WTC11 (cell line): ENCODE measurements around the gene IGFBP7. TPM values are rescaled to one million over a fixed set of nuclear protein-coding genes. Genes with fewer than 3 reads are reported as not detected.

Source experiments
- ATAC-seq: fragments of 200-7000 bp; cut with Tn5 transposase; 2 replicates; pipeline ENCODE4 v1.10.0; 2021; ENCODE audit warnings: mild to moderate bottlenecking, moderate library complexity
- CTCF ChIA-PET: fragments of 300-600 bp; sonication (Branson Sonifier 250); formaldehyde crosslinking; loops from one replicate; lab custom pipeline; 2021; ENCODE audit warnings: antibody characterized with exemption; lab: Charles Lee
- POLR2A ChIA-PET: fragments of 350-600 bp; sonication (Branson Sonifier 250); formaldehyde crosslinking; loops from one replicate; lab custom pipeline; 2021; ENCODE audit warnings: antibody characterized with exemption; lab: Charles Lee
- DNase-seq: peaks from one replicate; pipeline ENCODE4 v3.0.0; 2021; ENCODE audit warnings: low spot score
- H3K27ac Mint-ChIP-seq: 2 replicates; pipeline ENCODE4 v1.8.0; 2021; ENCODE audit warnings: mixed read lengths
- H3K27me3 Mint-ChIP-seq: 2 replicates; pipeline ENCODE4 v1.8.0; 2021; ENCODE audit warnings: low read depth, mild to moderate bottlenecking, moderate library complexity, mixed read lengths
- H3K36me3 Mint-ChIP-seq: 2 replicates; pipeline ENCODE4 v1.8.0; 2021; ENCODE audit warnings: mixed read lengths
- H3K4me1 Mint-ChIP-seq: 2 replicates; pipeline ENCODE4 v1.8.0; 2022; ENCODE audit warnings: mixed read lengths
- H3K4me3 Mint-ChIP-seq: 2 replicates; pipeline ENCODE4 v1.8.0; 2021; ENCODE audit warnings: mild to moderate bottlenecking, moderate library complexity, mixed read lengths
- H3K9me3 Mint-ChIP-seq: 2 replicates; pipeline ENCODE4 v1.8.0; 2021; ENCODE audit warnings: mixed read lengths
- HMGXB4 ChIP-seq: sonication (generic); formaldehyde crosslinking; IDR thresholded peaks from 2 replicates; pipeline ENCODE4 v1.8.1; 2023; ENCODE audit warnings: mild to moderate bottlenecking, moderate library complexity, missing genetic modification reagents
- JUN ChIP-seq: sonication (generic); formaldehyde crosslinking; IDR thresholded peaks from 2 replicates; pipeline ENCODE4 v1.8.0; 2023; ENCODE audit warnings: mild to moderate bottlenecking, missing genetic modification reagents
- NR3C1 ChIP-seq: sonication (generic); formaldehyde crosslinking; conservative IDR thresholded peaks from 2 replicates; pipeline ENCODE4 v1.8.1; 2023; ENCODE audit warnings: low read depth, mild to moderate bottlenecking, missing genetic modification reagents
- OVOL2 ChIP-seq: fragments of 250-450 bp; sonication (Bioruptor Pico); IDR thresholded peaks from 2 replicates; pipeline ENCODE4 v1.9.0; 2021; ENCODE audit warnings: mild to moderate bottlenecking, borderline replicate concordance
- TEAD1 ChIP-seq: sonication (generic); formaldehyde crosslinking; IDR thresholded peaks from 2 replicates; pipeline ENCODE4 v1.8.0; 2022; ENCODE audit warnings: mild to moderate bottlenecking, missing genetic modification reagents
- ZNF232 ChIP-seq: sonication (generic); formaldehyde crosslinking; IDR thresholded peaks from 2 replicates; pipeline ENCODE4 v1.8.0; 2022; ENCODE audit warnings: mild to moderate bottlenecking, missing genetic modification reagents
- ZNF317 ChIP-seq: sonication (generic); formaldehyde crosslinking; IDR thresholded peaks from 2 replicates; pipeline ENCODE4 v1.8.1; 2023; ENCODE audit warnings: low read depth, mild to moderate bottlenecking, moderate library complexity, missing genetic modification reagents, borderline replicate concordance
- ZNF416 ChIP-seq: fragments of 250-450 bp; sonication (Bioruptor Pico); IDR thresholded peaks from 2 replicates; pipeline ENCODE4 v1.9.0; 2021; ENCODE audit warnings: mild to moderate bottlenecking, inconsistent platforms
- ZNF423 ChIP-seq: fragments of 250-450 bp; sonication (Bioruptor Pico); IDR thresholded peaks from 2 replicates; pipeline ENCODE4 v2.1.2; 2022; ENCODE audit warnings: mild to moderate bottlenecking, moderate library complexity
- total RNA-seq: library from RNA; stranded (reverse); gene quantifications from 3 replicates; pipeline ENCODE4 v1.2.3, GENCODE V29; 2021
- TF ChIP-seq, protein P1 (sequence below): fragments of 250-450 bp; sonication (Bioruptor Pico); IDR thresholded peaks from 2 replicates; pipeline ENCODE4 v2.1.2; 2022; ENCODE audit warnings: mild to moderate bottlenecking, moderate library complexity
- TF ChIP-seq, protein P2 (sequence below): sonication (generic); formaldehyde crosslinking; IDR thresholded peaks from 2 replicates; pipeline ENCODE4 v1.8.1; 2023; ENCODE audit warnings: mild to moderate bottlenecking, missing genetic modification reagents, borderline replicate concordance
- TF ChIP-seq, protein P3 (sequence below): sonication (generic); formaldehyde crosslinking; IDR thresholded peaks from 2 replicates; pipeline ENCODE4 v1.8.1; 2023; ENCODE audit warnings: mild to moderate bottlenecking, missing genetic modification reagents, moderate library complexity
- TF ChIP-seq, protein P4 (sequence below): sonication (generic); formaldehyde crosslinking; IDR thresholded peaks from 2 replicates; pipeline ENCODE4 v1.8.1; 2022; ENCODE audit warnings: low read depth, missing genetic modification reagents, borderline replicate concordance

IGFBP7 gene
- total RNA-seq, 1 experiment from 2014 or later: 1.4 TPM

DNA sequence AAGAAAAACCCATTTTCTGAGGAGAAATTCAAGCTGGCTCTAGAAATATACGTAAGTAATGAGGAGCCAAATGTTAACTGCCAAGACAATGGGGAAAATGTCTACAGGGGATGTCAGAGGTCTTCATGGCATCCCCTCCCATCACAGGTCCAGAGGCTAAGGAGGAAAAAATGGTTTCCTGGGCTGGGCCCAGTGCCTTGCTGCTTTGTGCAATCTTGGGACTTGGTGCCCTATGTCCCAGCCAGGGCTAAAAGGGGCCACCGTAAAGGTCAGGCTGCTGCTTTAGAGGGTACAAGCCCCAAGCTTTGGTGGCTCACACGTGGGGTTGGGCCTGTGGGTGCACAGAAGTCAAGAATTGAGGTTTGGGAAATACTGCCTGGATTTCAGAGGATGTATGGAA lies 17.2 kb upstream of the IGFBP7 start:
- Mint-ChIP-seq H3K4me3 (no peak overlapping the region), H3K27ac (no peak overlapping the region), H3K4me1 (peaks cover 10% of the 10 kb centered on the region), H3K27me3 (peaks cover 7% of the 10 kb centered on the region), H3K9me3 (peaks cover 51% of the 10 kb centered on the region), H3K36me3 (peaks cover 33% of the 10 kb centered on the region)
- ChIA-PET CTCF (no interaction called here), POLR2A (no interaction called here)
- no peak for TF ChIP-seq ZNF317
- TF ChIP-seq JUN (CRISPR knock-in tag): no peak
- TF ChIP-seq, protein P1, sequence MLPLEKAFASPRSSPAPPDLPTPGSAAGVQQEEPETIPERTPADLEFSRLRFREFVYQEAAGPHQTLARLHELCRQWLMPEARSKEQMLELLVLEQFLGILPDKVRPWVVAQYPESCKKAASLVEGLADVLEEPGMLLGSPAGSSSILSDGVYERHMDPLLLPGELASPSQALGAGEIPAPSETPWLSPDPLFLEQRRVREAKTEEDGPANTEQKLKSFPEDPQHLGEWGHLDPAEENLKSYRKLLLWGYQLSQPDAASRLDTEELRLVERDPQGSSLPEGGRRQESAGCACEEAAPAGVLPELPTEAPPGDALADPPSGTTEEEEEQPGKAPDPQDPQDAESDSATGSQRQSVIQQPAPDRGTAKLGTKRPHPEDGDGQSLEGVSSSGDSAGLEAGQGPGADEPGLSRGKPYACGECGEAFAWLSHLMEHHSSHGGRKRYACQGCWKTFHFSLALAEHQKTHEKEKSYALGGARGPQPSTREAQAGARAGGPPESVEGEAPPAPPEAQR: no peak
- TF ChIP-seq HMGXB4 (CRISPR knock-in tag): no peak
- TF ChIP-seq ZNF416 (CRISPR knock-in tag): 0 out of 2 replicates have a peak, but pooled peaks have one; percentile 26
- no peak for TF ChIP-seq TEAD1 (CRISPR knock-in tag)
- no peak for TF ChIP-seq OVOL2 (CRISPR knock-in tag)
- DNase-seq: no peak
- ATAC-seq: no peak

DNA sequence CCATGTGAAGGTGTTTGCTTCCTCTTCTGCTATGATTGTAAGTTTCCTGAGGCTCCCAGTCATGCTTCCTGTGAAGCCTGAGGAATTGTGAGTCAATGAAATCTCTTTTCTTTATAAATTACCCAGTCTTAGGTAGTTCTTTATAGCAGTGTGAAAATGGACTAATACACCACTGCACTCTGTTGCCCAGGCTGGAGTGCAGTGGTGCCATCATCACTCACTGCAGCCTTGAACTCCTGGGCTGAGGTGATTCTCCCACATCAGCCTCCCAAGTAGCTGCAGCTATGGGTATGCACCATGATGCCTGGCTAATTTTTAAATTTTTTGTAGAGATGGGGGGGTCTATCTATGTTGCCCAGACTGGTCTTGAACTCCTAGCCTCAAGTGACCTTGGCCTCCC lies 15.8 kb upstream of the IGFBP7 start:
- DNase-seq (no peak), ATAC-seq (no peak)
- CTCF ChIA-PET: interaction anchor here (0.6 kb wide), 1 partner anchor 301 kb away, joined by 3 read pairs; no protein-coding TSS in a partner anchor
- no peak overlapping the region for H3K4me3 Mint-ChIP-seq
- H3K9me3 Mint-ChIP-seq: peaks cover 58% of the 10 kb centered on the region
- TF ChIP-seq, protein P2, sequence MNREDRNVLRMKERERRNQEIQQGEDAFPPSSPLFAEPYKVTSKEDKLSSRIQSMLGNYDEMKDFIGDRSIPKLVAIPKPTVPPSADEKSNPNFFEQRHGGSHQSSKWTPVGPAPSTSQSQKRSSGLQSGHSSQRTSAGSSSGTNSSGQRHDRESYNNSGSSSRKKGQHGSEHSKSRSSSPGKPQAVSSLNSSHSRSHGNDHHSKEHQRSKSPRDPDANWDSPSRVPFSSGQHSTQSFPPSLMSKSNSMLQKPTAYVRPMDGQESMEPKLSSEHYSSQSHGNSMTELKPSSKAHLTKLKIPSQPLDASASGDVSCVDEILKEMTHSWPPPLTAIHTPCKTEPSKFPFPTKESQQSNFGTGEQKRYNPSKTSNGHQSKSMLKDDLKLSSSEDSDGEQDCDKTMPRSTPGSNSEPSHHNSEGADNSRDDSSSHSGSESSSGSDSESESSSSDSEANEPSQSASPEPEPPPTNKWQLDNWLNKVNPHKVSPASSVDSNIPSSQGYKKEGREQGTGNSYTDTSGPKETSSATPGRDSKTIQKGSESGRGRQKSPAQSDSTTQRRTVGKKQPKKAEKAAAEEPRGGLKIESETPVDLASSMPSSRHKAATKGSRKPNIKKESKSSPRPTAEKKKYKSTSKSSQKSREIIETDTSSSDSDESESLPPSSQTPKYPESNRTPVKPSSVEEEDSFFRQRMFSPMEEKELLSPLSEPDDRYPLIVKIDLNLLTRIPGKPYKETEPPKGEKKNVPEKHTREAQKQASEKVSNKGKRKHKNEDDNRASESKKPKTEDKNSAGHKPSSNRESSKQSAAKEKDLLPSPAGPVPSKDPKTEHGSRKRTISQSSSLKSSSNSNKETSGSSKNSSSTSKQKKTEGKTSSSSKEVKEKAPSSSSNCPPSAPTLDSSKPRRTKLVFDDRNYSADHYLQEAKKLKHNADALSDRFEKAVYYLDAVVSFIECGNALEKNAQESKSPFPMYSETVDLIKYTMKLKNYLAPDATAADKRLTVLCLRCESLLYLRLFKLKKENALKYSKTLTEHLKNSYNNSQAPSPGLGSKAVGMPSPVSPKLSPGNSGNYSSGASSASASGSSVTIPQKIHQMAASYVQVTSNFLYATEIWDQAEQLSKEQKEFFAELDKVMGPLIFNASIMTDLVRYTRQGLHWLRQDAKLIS (CRISPR knock-in tag): no peak
- TF ChIP-seq, protein P3, sequence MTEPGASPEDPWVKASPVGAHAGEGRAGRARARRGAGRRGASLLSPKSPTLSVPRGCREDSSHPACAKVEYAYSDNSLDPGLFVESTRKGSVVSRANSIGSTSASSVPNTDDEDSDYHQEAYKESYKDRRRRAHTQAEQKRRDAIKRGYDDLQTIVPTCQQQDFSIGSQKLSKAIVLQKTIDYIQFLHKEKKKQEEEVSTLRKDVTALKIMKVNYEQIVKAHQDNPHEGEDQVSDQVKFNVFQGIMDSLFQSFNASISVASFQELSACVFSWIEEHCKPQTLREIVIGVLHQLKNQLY: no peak
- no peak for TF ChIP-seq ZNF423
- TF ChIP-seq, protein P4, sequence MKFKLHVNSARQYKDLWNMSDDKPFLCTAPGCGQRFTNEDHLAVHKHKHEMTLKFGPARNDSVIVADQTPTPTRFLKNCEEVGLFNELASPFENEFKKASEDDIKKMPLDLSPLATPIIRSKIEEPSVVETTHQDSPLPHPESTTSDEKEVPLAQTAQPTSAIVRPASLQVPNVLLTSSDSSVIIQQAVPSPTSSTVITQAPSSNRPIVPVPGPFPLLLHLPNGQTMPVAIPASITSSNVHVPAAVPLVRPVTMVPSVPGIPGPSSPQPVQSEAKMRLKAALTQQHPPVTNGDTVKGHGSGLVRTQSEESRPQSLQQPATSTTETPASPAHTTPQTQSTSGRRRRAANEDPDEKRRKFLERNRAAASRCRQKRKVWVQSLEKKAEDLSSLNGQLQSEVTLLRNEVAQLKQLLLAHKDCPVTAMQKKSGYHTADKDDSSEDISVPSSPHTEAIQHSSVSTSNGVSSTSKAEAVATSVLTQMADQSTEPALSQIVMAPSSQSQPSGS (CRISPR knock-in tag): no peak
- H3K36me3 Mint-ChIP-seq: peaks cover 33% of the 10 kb centered on the region
- no peaks in the 10 kb centered on the region for H3K4me1 Mint-ChIP-seq
- POLR2A ChIA-PET: no interaction called here
- no peak overlapping the region for H3K27ac Mint-ChIP-seq
- peaks cover 7% of the 10 kb centered on the region for H3K27me3 Mint-ChIP-seq

- Mint-ChIP-seq H3K4me3 (no peak overlapping the region), H3K36me3 (peaks cover 33% of the 10 kb centered on the region), H3K9me3 (peaks cover 55% of the 10 kb centered on the region), H3K4me1 (no peaks in the 10 kb centered on the region), H3K27me3 (peaks cover 11% of the 10 kb centered on the region), H3K27ac (no peak overlapping the region)
- ATAC-seq (no peak), DNase-seq (no peak)
- POLR2A ChIA-PET: no interaction called here
- TF ChIP-seq NR3C1 (no peak), ZNF232 (no peak)
- CTCF ChIA-PET: no interaction called here
Observed at GRCh38 chr4:57124145-57124544, 14.0 kb upstream of the IGFBP7 start.
